GM19455 (cell line): ENCODE results near the gene ADGRA1.

Source experiments
- ATAC-seq: cut with Tn5 transposase; IDR thresholded peaks from one replicate; pipeline ENCODE4 v1.9.1; 2021; ENCODE audit not compliant: unreplicated experiment

The ADGRA1 gene

DNA sequence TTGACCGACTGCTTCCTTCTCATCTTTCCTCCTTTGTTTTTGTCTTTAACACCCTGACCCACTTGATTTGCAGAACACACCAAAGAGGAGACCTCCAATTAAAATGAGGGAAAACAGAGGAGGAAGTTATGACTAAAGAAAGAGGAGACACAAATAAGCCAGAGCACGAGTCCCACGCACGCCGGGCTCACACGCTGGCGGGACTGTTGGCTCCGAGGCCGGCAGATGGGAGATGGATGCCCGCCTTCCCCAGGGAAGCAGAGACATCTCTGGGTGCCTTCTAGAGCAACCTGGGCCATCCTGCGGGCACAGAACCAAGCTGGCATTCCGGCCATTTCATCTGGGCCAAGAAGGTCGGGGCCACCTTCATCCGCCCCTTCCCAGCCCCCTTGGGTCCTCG lies 5.6 kb downstream of the ADGRA1 start:
- no peak for ATAC-seq

DNA sequence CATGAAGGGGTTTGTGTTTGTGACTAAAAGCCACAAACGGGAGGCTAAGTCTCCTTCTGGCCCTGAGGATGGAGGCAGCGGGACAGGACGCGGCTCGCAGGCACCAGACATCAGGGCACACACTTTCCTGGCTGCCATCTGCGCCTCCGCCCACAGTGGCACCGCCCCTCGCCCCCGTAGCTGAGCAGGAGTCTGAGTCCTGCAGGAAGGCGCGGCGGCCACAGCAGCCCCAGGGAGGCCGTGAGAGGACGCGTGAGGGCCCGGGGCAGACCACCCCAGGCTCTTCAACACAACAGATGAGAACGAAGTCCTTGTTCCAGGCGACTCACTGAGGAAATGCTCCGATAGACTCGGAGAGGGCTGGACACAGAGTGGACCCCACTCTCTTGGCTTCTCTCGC lies 6.6 kb downstream of the ADGRA1 start:
- ATAC-seq: no peak

DNA sequence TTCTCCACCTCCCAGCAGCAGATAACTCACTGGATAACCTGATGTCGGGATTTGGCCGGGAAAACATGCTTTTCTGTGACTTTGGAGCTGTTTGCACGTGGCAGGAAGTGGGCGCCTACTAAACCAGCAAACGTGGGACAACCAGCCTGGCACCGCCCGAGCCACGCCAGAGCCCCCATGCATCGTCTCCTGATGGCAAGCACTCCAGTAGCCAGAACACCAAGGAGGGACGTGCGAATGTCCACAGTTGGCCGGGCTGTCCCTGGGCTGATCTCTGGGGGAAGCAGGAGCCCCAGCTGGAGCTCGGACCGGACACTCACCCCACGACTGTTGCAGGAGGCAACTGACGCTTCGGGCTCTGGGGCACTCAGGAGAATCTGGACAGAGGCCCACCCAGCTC lies 7.1 kb downstream of the ADGRA1 start:
- ATAC-seq: no peak

DNA sequence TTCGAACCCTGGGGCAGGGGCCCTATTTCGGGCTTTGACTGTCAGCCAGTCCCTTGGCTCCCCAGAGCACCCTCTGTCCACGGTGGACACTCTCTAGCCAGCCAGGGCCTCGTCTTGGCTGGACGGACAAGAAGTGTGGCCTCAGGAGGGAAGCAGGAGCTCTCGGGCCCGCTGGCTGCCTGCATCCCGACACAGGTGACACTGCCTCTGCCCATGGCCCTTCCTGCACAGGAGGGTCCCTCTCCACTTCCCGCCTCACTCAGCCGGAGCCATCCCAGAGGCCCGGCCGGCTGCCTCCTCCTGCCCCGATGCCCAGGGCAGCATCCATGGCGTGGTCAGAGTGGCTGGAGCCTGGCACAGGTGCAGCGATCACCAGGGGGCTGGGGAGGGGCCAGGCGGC lies 7.9 kb downstream of the ADGRA1 start:
- ATAC-seq: no peak

DNA sequence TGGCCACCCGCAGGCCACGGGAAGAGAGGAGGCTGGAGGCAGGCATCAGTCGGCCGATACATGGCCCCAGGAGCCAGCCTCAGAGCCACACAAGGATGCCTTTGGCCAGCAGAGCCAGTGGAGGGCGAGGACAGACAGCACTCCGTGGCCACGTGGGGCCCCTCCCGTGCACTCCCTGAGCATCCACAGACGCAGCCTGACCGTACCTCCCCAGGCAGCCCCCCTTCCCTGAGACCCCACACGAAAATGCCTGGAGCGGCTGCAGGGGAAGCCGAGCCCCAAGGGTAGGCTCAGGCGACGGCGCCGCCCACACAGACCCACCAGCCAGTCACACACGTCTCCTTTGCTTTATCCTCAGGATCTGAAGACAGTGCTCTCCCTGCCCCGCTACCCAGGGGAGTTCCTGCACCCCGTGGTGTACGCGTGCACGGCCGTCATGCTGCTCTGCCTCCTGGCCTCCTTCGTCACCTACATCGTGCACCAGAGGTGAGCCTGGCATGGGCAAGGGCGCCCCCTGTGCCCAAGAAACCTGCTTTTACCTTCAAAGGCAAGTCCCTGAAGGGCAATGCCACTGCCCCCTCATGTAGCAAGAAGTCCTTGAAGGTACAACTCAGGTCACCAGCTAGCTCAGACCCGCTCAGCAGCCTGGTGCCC lies 9.0 kb downstream of the ADGRA1 start:
- ATAC-seq: no peak

DNA sequence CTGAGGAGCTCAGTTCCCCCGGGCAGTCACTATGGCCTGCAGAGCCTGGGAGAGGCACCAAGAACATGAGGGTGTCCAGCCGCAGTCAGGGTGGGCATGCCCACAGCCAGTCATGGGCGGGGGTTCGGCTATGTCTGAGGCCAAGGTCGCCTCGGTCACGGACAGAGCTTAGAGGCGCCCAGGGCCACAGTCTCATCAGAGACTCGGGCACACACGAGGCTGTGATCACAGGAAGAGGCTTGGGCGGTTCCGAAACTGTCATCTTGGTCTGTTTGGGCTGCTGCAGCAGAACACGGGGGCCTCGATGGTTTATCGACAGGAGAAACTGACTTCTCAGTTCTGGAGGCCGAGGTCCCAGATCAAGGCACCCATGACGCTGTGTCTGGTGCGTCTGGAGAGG lies 9.7 kb downstream of the ADGRA1 start:
- no peak for ATAC-seq

DNA sequence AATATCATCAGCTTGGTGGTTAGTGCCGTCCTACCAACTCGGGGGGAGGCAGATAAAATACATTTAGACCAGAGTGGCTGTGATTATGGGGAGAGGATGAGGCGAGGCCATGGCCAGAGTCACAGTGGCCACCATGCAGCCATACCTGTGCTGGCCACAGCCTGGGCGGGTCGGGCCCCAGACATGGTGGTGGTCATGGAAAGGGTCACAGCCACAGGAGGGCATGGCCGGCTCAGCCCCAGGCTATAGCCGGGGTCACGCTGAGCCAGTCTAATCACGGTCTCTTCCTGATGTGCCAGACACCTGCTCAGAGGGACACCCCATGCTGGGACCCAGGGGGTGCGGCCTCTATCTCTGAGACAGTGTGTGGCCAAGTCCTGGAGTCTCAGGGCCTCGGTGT lies 10.2 kb downstream of the ADGRA1 start:
- no peak for ATAC-seq

DNA sequence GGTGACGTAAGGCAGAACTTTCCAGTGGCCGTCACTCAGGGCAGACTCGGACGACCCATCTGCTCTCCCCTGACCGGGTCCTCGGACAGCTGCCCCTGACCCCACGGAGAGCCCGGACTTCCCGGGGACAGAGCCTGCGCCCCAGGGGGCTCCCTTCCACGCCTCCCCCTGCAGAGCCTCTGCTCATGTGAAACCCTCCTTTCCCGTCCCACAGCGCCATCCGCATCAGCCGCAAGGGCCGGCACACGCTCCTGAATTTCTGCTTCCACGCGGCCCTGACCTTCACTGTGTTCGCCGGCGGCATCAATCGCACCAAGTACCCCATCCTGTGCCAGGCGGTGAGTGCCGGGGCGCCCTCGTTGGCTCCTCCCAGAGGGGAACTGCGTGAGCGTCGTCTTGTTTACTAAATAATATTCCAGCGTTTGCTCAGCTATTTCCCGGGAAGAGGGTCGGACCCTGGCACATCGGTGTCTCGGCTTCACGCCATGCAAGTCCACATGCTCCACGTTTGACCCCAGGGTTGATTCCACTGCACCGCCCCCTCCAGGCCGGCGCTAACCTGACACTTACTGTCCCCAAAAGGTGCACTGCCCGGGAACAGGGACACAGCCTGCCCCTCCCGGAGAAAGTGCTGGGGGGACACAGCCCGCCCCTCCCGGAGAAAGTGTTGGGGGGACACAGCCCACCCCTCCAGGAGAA lies 10.9 kb downstream of the ADGRA1 start:
- ATAC-seq: no peak

DNA sequence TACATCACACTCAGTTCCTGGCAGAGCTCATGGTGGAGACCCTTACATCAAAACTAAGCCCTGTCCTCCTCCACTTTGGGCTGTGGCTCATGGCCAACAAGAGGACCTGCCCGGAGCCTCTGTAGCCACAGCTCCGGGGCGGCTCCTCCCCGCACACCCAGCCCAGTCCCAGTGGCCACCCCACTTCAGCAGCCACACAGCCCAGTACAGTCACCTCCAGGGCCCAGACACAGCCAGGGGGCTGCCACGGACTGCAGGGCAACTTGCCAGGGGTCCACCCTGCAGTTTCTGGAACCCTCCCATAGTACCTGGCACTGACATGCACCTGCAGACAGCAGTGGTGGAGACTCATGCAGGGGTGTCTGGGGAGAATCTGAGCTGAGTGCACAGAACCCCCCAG lies 11.8 kb downstream of the ADGRA1 start:
- ATAC-seq: no peak

DNA sequence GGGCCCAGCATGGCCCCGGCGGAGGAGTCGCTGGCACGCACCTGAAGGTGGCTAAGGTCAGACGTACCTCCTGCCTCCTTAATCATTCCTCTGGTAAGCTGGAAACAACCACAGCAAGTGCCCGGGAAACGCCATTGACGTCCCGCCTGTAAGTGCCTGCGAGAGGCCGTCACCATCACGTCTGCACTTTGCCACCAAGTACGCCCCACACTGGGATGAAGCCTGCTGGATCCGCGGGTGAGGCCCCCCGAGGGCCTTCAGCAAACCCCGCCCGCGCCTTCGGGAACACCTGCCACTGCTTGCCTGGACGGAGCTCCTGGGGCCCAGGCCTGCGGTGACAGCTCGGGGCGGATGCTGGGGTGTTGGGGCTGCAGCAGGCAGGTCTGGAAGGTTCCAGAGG lies 12.5 kb downstream of the ADGRA1 start:
- ATAC-seq: no peak

DNA sequence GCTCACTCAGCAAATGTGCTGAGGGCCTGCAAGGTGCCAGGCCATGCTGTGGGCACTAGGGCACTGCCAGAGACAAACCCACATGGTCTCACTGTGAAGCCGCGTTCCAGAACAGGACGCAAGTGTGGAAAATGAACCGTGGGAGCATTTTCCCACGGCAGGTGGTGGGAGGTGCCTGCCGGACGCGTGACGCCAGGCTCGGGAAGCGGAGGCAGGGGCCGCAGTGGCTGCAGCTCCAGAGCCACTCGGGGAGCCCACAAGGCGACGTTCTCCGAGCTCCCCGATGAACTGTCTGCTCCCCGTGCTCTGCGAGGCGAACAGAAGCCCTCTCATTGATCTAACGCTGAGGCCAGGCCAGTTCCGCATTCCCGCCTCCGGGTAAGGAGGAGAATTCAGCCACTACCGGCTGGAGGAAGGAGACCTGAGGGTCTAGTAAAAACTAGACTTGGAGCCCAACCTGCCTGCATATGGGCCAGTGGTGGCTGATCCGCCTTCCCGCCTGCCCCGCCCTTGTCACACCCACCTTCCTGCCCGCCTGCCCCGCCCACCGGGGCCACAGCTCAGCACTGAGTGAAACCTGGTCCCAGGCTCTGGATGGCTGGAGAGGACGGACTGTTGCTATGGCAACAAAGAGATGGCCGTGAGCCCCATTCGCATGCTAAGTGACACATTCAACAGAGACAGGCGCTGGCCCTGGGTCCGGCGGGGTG lies 13.1 kb downstream of the ADGRA1 start:
- no peak for ATAC-seq

DNA sequence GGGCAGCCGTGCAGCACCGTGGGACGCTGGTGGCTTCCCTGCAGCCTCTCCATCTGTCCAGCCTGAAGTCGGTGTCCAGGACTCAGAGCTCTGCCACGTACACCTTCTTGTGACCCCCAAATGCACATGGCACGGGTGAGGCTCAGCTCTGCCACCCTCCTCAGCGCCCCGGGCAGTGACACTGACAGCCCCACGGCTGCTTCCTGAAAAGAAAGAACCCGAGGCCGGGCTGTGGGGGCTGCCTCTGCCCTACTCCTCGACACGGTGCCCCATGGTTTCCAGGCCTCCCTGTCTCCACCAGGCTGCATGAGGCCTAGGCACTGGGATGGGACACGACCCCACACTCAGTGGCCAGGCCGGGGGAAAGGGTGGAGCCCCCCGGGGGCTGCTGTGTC lies 13.7 kb downstream of the ADGRA1 start:
- no peak for ATAC-seq

DNA sequence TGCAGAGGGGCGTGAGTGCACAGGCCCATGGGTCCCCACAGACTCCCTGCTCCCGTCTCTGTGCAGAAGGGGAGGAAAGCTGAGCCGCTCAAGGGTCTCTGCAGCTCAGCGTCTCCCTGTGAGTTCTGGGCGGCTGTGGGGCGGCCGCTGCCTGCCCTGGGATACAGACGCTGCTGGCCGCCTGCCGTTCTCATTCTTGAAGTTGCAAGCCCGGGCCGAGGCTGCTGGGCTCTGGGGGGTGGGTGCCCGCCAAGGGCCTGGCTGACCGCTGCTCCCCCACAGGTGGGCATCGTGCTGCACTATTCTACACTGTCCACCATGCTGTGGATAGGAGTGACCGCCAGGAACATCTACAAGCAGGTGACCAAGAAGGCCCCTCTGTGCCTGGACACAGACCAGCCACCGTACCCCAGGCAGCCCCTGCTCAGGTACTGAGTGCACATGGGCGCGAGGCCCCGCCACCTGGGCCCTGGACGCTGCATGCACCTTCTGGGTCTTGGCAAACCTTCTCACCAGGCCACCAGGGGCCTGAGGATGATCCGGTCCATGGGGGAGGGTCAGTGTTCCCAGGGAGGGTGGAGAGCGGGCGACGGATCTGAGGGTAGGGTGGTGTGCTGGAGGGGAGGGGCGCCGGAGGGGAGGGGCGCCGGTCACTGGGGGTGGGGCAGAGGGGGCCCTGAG lies 14.8 kb downstream of the ADGRA1 start:
- no peak for ATAC-seq

DNA sequence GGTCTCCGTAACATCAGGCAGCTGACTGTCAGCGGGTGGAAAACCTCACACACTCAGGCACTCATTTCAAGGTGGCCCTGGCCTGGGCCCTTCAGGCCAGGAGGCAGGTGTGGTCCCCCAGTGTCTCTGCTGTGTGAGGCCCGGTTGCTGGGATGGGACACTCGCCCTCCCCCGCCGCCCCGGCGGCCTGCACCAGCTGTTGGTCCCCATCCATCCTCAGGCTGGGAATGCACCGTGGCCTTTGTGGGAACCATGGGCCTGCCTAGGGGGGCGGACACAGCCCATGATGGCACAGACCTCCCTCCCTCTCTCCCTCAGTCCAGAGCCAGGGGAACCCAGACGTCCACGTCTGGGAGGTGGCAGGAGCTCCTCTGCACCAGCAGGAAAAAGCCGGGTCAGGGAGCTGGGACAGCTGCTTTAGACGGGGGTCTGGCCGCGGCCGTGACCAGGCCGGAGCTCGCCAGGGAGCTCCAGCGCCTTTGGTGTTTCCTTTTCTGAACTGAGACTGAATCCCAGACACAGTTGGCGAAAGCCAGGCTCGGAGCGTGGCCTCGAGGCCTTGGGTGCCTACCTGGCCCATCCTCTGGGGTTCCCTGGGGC lies 15.7 kb downstream of the ADGRA1 start:
- no peak for ATAC-seq

DNA sequence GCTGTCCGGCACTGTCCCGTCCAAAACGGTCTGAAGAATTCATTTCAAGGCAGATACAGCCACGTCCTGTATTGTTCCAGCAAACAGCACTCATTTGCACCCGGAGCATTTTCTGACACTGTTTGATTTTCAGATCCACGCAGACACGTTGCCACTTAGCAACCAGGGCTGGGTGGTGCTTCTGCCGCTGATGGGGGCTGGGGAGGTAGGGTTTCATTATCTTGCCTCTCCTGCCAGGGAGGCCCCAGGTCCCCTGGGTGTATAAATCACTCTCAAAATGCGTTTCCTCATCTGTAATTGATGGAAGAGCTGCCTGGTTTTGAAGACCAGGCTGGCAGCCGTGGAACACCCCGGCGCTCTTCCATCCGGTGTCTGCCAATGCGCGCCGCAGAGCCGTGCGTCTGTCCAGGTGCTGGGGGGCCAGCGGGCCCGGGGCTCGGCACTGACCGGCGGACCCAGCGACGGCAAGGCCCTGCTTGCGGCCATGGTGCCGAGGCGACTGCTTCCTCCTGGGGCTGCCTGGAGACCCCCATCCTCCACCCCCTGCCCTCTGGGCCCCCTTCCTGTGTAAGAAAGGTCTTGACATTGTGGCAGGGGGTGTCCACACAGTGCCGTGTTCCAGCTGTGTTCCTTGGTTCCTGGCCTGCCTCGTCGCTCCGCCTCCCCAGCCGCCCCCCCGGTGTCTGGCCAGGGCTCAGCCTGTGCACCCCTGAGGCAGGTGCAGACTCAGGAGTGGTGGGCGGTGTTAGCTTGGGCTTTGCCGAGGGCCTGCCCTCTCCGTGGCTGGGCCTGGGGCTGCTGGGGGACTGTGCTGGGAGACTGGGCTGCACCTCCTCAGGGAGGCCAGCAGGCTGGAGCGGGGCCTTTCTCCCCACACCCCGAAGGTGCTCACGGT lies 16.6 kb downstream of the ADGRA1 start:
- no peak for ATAC-seq

DNA sequence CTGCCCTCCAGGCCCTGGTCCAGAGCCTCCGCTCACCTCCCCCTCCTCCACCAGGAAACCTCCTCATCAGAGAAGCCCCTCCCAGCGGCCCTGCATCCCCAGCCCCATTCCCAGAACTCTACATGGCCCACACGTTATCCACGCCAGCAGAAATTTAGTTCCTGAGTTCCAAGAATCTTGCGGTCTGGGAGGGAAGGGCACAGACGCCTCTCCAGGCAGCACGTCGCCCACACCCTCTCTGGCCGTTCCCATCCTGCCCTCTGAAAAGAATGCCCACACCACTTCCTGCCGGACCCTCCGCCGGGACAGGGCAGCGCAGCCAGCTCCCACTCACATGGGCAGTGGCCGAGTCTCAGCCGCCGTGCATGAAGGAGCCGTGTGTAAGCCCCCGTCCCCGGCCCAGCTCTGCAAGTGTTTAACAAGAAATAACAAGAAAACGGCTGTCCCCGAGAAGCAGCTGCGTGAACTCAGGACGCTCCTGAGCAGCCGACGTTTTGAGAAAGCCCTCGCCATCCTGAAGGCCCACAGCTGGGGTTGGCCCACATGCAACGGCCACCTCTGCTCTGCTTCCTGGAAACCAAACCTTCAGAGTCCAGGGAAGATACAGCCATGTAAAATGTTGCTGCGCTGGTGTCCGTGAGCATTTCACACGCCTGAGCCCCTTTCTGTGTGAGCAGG lies 17.4 kb downstream of the ADGRA1 start:
- ATAC-seq: no peak

DNA sequence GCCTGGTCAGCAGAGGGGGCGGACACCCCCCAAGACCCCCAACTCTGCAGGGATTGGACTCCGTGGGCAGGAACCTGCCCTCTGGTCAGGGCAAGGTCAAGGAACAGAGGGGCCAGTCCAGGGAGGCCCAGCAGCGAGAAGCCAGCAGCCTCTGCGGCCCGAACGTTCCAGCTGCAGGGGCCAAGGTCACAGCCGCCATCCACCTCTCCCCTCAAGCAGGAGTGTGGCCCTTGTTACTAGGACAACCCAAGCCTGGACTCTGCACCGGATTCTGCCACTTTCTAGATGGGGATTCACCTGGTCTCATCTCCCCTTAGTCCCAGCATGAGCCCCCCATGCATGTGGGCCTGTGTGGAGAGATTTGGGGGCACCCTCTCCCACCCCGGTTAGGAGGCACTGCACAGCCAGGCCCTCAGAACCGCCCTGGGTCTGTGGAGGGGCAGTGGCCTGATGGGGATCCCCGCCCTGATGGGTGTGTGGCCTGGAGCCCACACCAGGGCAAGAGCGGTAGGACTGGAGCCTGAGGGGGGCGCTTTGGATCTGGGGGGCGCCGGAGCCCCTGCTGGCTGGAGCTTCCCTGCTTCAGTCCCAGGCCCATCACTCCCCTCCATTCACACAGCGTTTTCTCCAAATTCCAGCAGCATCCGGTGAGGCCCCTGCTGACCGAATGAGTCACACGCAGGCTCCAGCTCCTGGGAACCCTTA lies 18.1 kb downstream of the ADGRA1 start:
- ATAC-seq: no peak

DNA sequence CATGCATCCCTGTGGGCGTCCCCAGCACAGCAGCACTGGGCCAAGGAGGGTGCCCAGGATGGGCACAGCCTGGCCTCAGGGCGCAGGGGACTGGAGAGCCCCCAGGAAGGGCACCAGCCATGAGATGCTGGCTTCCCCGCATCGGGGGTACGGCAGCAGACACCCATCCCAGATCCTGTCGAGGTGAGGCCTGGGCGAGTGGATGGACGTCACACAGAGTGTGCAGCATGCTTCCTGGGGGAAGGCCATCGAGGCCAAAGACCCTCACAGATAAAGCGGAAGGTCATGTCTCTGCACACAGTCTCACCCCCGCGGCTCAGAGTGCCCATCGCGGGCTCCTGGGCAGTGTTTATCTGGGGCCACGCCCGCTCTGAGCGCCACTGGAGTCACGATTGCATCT lies 18.8 kb downstream of the ADGRA1 start:
- ATAC-seq: no peak

DNA sequence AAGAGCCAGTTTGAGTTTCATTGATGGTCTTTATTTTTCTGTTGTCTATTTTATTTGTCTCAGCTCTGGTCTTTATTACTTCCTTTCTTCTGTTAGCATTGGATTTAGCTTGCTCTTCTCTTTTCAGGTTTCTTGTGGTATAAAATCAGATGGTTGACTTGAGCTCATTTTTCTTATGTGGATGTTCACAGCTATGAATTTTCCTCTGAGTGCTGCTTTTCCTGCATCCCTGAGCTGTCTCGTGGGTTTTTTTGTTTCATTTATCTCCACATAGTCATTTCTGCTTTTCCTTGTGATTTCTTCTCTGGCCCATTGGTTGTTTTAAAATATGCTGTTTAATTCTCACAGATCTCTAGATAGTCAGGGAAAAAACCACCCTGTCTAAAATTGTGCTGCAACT lies 19.7 kb downstream of the ADGRA1 start:
- ATAC-seq: no peak
